ENCODE results near the gene NARF.
"Not testable (repeated sequence)": the region's sequence is repeated elsewhere in the genome, so short reads cannot be mapped to it uniquely, and the experiment has no call there.

NARF gene

GRCh38 chr17:82458179-82458884 is at the start of gene NARF:
TSS of gene NARF (plus strand) at chr17:82458741. CDS start at chr17:82458804, 63 bp downstream.
- Mint-ChIP-seq H3K36me3 (peaks cover 8% of the 10 kb centered on the region), H3K9me3 (no peaks in the 10 kb centered on the region), H3K4me1 (peaks cover 36% of the 10 kb centered on the region), H3K27ac (peak within 1 kb of the TSS; percentile 99), H3K27me3 (no peaks in the 10 kb centered on the region), H3K4me3 (peak within 1 kb of the TSS; percentile 91)

- no peak overlapping the region for H3K4me3 Mint-ChIP-seq
- H3K4me1 Mint-ChIP-seq, result no peaks in the 10 kb centered on the region
- H3K36me3 Mint-ChIP-seq, result peaks cover 3% of the 10 kb centered on the region
- no peaks in the 10 kb centered on the region for H3K9me3 Mint-ChIP-seq
- no peak overlapping the region for H3K27ac Mint-ChIP-seq
- no peaks in the 10 kb centered on the region for H3K27me3 Mint-ChIP-seq
Measured at GRCh38 chr17:82408938-82409318, 49.6 kb upstream of the NARF start.

GRCh38 chr17:82410014-82410716 is 48.4 kb upstream of the NARF start:
- peaks cover 10% of the 10 kb centered on the region for H3K4me1 Mint-ChIP-seq
- no peaks in the 10 kb centered on the region for H3K27me3 Mint-ChIP-seq
- no peaks in the 10 kb centered on the region for H3K9me3 Mint-ChIP-seq
- no peak overlapping the region for H3K27ac Mint-ChIP-seq
- H3K4me3 Mint-ChIP-seq, result no peak overlapping the region
- peaks cover 5% of the 10 kb centered on the region for H3K36me3 Mint-ChIP-seq

GRCh38 chr17:82411396-82412053 is 47.0 kb upstream of the NARF start:
- Mint-ChIP-seq H3K27me3 (no peaks in the 10 kb centered on the region), H3K4me3 (no peak overlapping the region), H3K36me3 (peaks cover 2% of the 10 kb centered on the region), H3K9me3 (no peaks in the 10 kb centered on the region), H3K4me1 (peaks cover 16% of the 10 kb centered on the region), H3K27ac (no peak overlapping the region)

GRCh38 chr17:82412081-82412480 is 46.5 kb upstream of the NARF start:
- peaks cover 16% of the 10 kb centered on the region for H3K4me1 Mint-ChIP-seq
- H3K9me3 Mint-ChIP-seq, H3K27ac Mint-ChIP-seq, H3K27me3 Mint-ChIP-seq, H3K36me3 Mint-ChIP-seq, H3K4me3 Mint-ChIP-seq: not testable (repeated sequence)

- H3K27me3 Mint-ChIP-seq, result no peaks in the 10 kb centered on the region
- no peak overlapping the region for H3K27ac Mint-ChIP-seq
- H3K4me1 Mint-ChIP-seq, result peaks cover 16% of the 10 kb centered on the region
- peaks cover 2% of the 10 kb centered on the region for H3K36me3 Mint-ChIP-seq
- H3K9me3 Mint-ChIP-seq, result no peaks in the 10 kb centered on the region
- no peak overlapping the region for H3K4me3 Mint-ChIP-seq
Measured at GRCh38 chr17:82412535-82413520, 45.7 kb upstream of the NARF start.

- Mint-ChIP-seq H3K27me3 (no peaks in the 10 kb centered on the region), H3K4me3 (peak overlapping the region; percentile 51), H3K36me3 (peaks cover 2% of the 10 kb centered on the region), H3K4me1 (peaks cover 22% of the 10 kb centered on the region), H3K9me3 (no peaks in the 10 kb centered on the region), H3K27ac (no peak overlapping the region)
Measured at GRCh38 chr17:82414548-82415281, 43.8 kb upstream of the NARF start.

GRCh38 chr17:82415336-82415735 is 43.2 kb upstream of the NARF start:
- Mint-ChIP-seq H3K4me1 (peaks cover 28% of the 10 kb centered on the region), H3K27ac (peak overlapping the region; percentile 62), H3K4me3 (no peak overlapping the region), H3K27me3 (no peaks in the 10 kb centered on the region), H3K36me3 (peaks cover 2% of the 10 kb centered on the region), H3K9me3 (no peaks in the 10 kb centered on the region)

GRCh38 chr17:82415786-82416185 is 42.8 kb upstream of the NARF start:
- H3K4me3 Mint-ChIP-seq, result no peak overlapping the region
- no peak overlapping the region for H3K27ac Mint-ChIP-seq
- peaks cover 2% of the 10 kb centered on the region for H3K36me3 Mint-ChIP-seq
- H3K27me3 Mint-ChIP-seq, result no peaks in the 10 kb centered on the region
- H3K4me1 Mint-ChIP-seq, result peaks cover 28% of the 10 kb centered on the region
- no peaks in the 10 kb centered on the region for H3K9me3 Mint-ChIP-seq

- no peaks in the 10 kb centered on the region for H3K27me3 Mint-ChIP-seq
- peaks cover 28% of the 10 kb centered on the region for H3K4me1 Mint-ChIP-seq
- no peaks in the 10 kb centered on the region for H3K9me3 Mint-ChIP-seq
- peaks cover 2% of the 10 kb centered on the region for H3K36me3 Mint-ChIP-seq
- H3K27ac Mint-ChIP-seq, result no peak overlapping the region
- no peak overlapping the region for H3K4me3 Mint-ChIP-seq
Measured at GRCh38 chr17:82416264-82416663, 42.3 kb upstream of the NARF start.

GRCh38 chr17:82416771-82417170 is 41.8 kb upstream of the NARF start:
- H3K36me3 Mint-ChIP-seq, result peaks cover 2% of the 10 kb centered on the region
- H3K27me3 Mint-ChIP-seq, result no peaks in the 10 kb centered on the region
- H3K9me3 Mint-ChIP-seq, result no peaks in the 10 kb centered on the region
- no peak overlapping the region for H3K4me3 Mint-ChIP-seq
- H3K4me1 Mint-ChIP-seq, result peaks cover 28% of the 10 kb centered on the region
- no peak overlapping the region for H3K27ac Mint-ChIP-seq

GRCh38 chr17:82418001-82418986 is 40.2 kb upstream of the NARF start, which contains the start of the genes HEXD and OGFOD3:
TSS of gene HEXD (plus strand) at chr17:82418347. CDS start at chr17:82419800, 1,453 bp downstream.
TSS of gene OGFOD3 (minus strand) at chr17:82418586. CDS start at chr17:82418485, 101 bp downstream.
- H3K36me3 Mint-ChIP-seq, result peaks cover 6% of the 10 kb centered on the region

GRCh38 chr17:82419540-82419939 is 39.0 kb upstream of the NARF start:
- Mint-ChIP-seq H3K27me3 (no peaks in the 10 kb centered on the region), H3K4me3 (peak overlapping the region; percentile 77), H3K9me3 (no peaks in the 10 kb centered on the region), H3K36me3 (peaks cover 4% of the 10 kb centered on the region), H3K27ac (peak overlapping the region; percentile 72), H3K4me1 (peaks cover 35% of the 10 kb centered on the region)

More at GRCh38 chr17:82418001-82418986, 40.2 kb upstream of the NARF start, which contains the start of the genes HEXD and OGFOD3:
- H3K4me3 Mint-ChIP-seq, result peak within 1 kb of the TSS; percentile 79
- no peaks in the 10 kb centered on the region for H3K27me3 Mint-ChIP-seq
- peak within 1 kb of the TSS; percentile 76 for H3K27ac Mint-ChIP-seq
- no peaks in the 10 kb centered on the region for H3K9me3 Mint-ChIP-seq
- H3K4me1 Mint-ChIP-seq, result peaks cover 36% of the 10 kb centered on the region

Measured in activated naive CD4-positive, alpha-beta T cell treated with anti-CD3 and anti-CD28 coated beads, Interleukin-2, amount 50 U/mL, for 24 hours (primary cell).